Psoas muscle (tissue), 8 donors: ENCODE measurements around the gene PLEKHA4. TPM values are rescaled to one million over a fixed set of nuclear protein-coding genes. Genes with fewer than 3 reads are reported as not detected.
"Not testable (repeated sequence)": the region's sequence is repeated elsewhere in the genome, so short reads cannot be mapped to it uniquely, and the experiment has no call there.

Experiments
- ATAC-seq, 4 donors: fragments of 200-7000 bp; cut with Tn5 transposase; one replicate each; pipeline ENCODE4 v1.9.1; 2020; ENCODE audit warnings: moderate library complexity in 3 of 4, mild to moderate bottlenecking in 2 of 4
- DNase-seq, 2 donors: peaks; one replicate each; pipeline ENCODE4 v3.0.0-alpha.2; 2020
- H3K27ac ChIP-seq: fragments of 200-600 bp; one replicate; pipeline ENCODE4 v1.8.0; 2022
- H3K27me3 ChIP-seq, 3 donors: fragments of 200-600 bp in 1 of 3; one replicate each; pipeline versions ENCODE4 v1.6.1 to v1.8.0; 2013 to 2022; ENCODE audit warnings: low read length in 2 of 3, mild to moderate bottlenecking in 2 of 3, moderate library complexity in 1 of 3; ENCODE audit not compliant: insufficient read depth in 3 of 3
- H3K36me3 ChIP-seq, 2 donors: fragments of 200-600 bp in 1 of 2; one replicate each; pipeline versions ENCODE4 v1.6.1 to v1.8.0; 2013 to 2022; ENCODE audit warnings: low read depth in 1 of 2, mild to moderate bottlenecking in 1 of 2, moderate library complexity in 1 of 2; ENCODE audit not compliant: insufficient read depth in 1 of 2
- H3K4me1 ChIP-seq: fragments of 200-600 bp; one replicate; pipeline ENCODE4 v1.8.0; 2022
- H3K4me3 ChIP-seq: fragments of 200-600 bp; one replicate; pipeline ENCODE4 v1.8.0; 2022; ENCODE audit warnings: mild to moderate bottlenecking
- H3K9me3 ChIP-seq: fragments of 200-600 bp; one replicate; pipeline ENCODE4 v1.8.0; 2022
- CTCF ChIP-seq: fragments of 200-600 bp; IDR thresholded peaks from one replicate; pipeline ENCODE4 v1.8.0; 2022; ENCODE audit warnings: antibody characterized with exemption
- WGBS, 3 donors: extraction: QIAGEN DNeasy Blood & Tissue Kit; methylation state at CpG; one replicate each; pipeline versions ENCODE4 v1.1.6 to v1.1.7; 2013; 5-methylcytosine and 5-hydroxymethylcytosine counted together
- intact Hi-C, 2 donors: fragments of 100-400 bp; cut with DNase I; formaldehyde crosslinking; loops; one replicate each; pipeline versions ENCODE4 v1.11.0 to v1.14.2; 2022
- polyA plus RNA-seq, 3 donors: library from polyadenylated mRNA; stranded (reverse); fragments of 200-250 nt; gene quantifications; one replicate each; pipeline ENCODE4 v1.2.3, GENCODE V29; 2013
- total RNA-seq, 4 donors: library from RNA; stranded (reverse); fragmentation: NEBNext Ultra II Directional in 2 of 4; extraction: Animal tissue kit (Norgen Biotek cat#: 25700) in 2 of 4; gene quantifications; one replicate each; pipeline versions ENCODE4 v1.2.1 to v1.2.4, GENCODE V29; 2021 to 2023
- donor health status: healthy with polysubstance abuse.
- donor health status: DM: no; HTN: no; CAD: no; lungs with moderate emphysema.
- donor health status: Bipolar disorder and iron deficiency.
- donor health status: healthy.
- donor health status: DM: yes; HTN: yes; CAD: no.
- donor health status: DM: no; HTN: no; CAD: no.
- donor health status: DM: no; HTN: no; CAD: no.
- donor health status: DM: yes; HTN: yes; CAD: no.

Gene PLEKHA4
- total and polyA plus RNA-seq, 7 donors, result 9.4 to 30.0 (median 14.9) TPM

- Histone ChIP-seq H3K36me3 (no peaks in the 10 kb centered on the region), H3K27me3 (no peaks in the 10 kb centered on the region), H3K4me3 (no peak overlapping the region), H3K9me3 (no peaks in the 10 kb centered on the region), H3K4me1 (no peaks in the 10 kb centered on the region), H3K27ac (no peak overlapping the region)
- intact Hi-C loops, result no loop called here
- TF ChIP-seq CTCF, result no peak
- no peak for DNase-seq
- ATAC-seq, result no peak
- 91 to 93% (median 92%) methylated on average over 21 of the region's 21 CpGs for WGBS, 3 donors
Measured at GRCh38 chr19:48887861-48888612, 19.6 kb upstream of the PLEKHA4 start.

GRCh38 chr19:48883726-48884125 is 15.3 kb upstream of the PLEKHA4 start:
- intact Hi-C loops, result no loop called here
- Histone ChIP-seq H3K36me3 (peaks cover 0 to 10% of the 10 kb centered on the region in 2 donors), H3K4me1 (peaks cover under 1% of the 10 kb centered on the region), H3K4me3 (no peak overlapping the region), H3K27me3 (no peaks in the 10 kb centered on the region), H3K9me3 (no peaks in the 10 kb centered on the region), H3K27ac (no peak overlapping the region)
- ATAC-seq (no peak), DNase-seq (no peak)
- WGBS, 3 donors, result 92 to 97% (median 94%) methylated on average over 7 of the region's 7 CpGs
- no peak for TF ChIP-seq CTCF

- Histone ChIP-seq H3K36me3 (peaks cover 0 to 27% of the 10 kb centered on the region in 2 donors), H3K4me3 (no peak overlapping the region), H3K4me1 (peaks cover 17% of the 10 kb centered on the region), H3K27me3 (no peaks in the 10 kb centered on the region), H3K9me3 (no peaks in the 10 kb centered on the region), H3K27ac (peak overlapping the region; percentile 3)
- WGBS, 3 donors, result 78 to 79% (median 78%) methylated on average over 30 of the region's 30 CpGs
- ATAC-seq (peak; percentile 50 to 89 (median 76)), DNase-seq (no peak)
- intact Hi-C loops, result no loop called here
- TF ChIP-seq CTCF, result no peak
Measured at GRCh38 chr19:48881741-48882657, 13.6 kb upstream of the PLEKHA4 start.

- not testable (repeated sequence) for H3K9me3 ChIP-seq, ATAC-seq, H3K27me3 ChIP-seq, H3K4me3 ChIP-seq, DNase-seq
- WGBS, 3 donors, result 91 to 93% (median 92%) methylated on average over 9 of the region's 9 CpGs
- Histone ChIP-seq H3K4me1 (peaks cover 32% of the 10 kb centered on the region), H3K36me3 (peaks cover 0 to 49% of the 10 kb centered on the region in 2 donors), H3K27ac (peak overlapping the region; percentile 27)
- intact Hi-C loops, result loop anchor here in 1 of 2 donors (5.0 kb wide), 1 partner anchor 83 kb away; no protein-coding TSS in a partner anchor
Measured at GRCh38 chr19:48879696-48880095, 11.3 kb upstream of the PLEKHA4 start.
